Neuronal stem cell (in vitro differentiated cells): ENCODE data around the gene ALG1.

Source experiments
- DNase-seq: peaks from one replicate; pipeline ENCODE4 v3.0.0-alpha.2; 2013; ENCODE audit warnings: low spot score
- H2AFZ ChIP-seq: one replicate; pipeline ENCODE4 v1.6.1; 2013; ENCODE audit warnings: mild to moderate bottlenecking, low read length, inconsistent platforms
- H2AK5ac ChIP-seq: 2 replicates; pipeline ENCODE4 v1.6.1; 2013; ENCODE audit warnings: low read depth, mild to moderate bottlenecking, inconsistent platforms, low read length, moderate library complexity, mixed read lengths
- H2BK120ac ChIP-seq: 2 replicates; pipeline ENCODE4 v1.6.1; 2013; ENCODE audit warnings: low read depth, mild to moderate bottlenecking, inconsistent platforms, low read length, moderate library complexity, mixed read lengths
- H2BK12ac ChIP-seq: one replicate; pipeline ENCODE4 v1.6.1; 2013; ENCODE audit warnings: low read length, inconsistent platforms
- H2BK15ac ChIP-seq: 2 replicates; pipeline ENCODE4 v1.6.1; 2013; ENCODE audit warnings: mild to moderate bottlenecking, low read length, inconsistent platforms, mixed read lengths
- H2BK5ac ChIP-seq: one replicate; pipeline ENCODE4 v1.6.1; 2013; ENCODE audit warnings: inconsistent platforms, mild to moderate bottlenecking, low read length, moderate library complexity
- H3K14ac ChIP-seq: one replicate; pipeline ENCODE4 v1.6.1; 2013; ENCODE audit warnings: low read length, inconsistent platforms
- H3K18ac ChIP-seq: 2 replicates; pipeline ENCODE4 v1.6.1; 2013; ENCODE audit warnings: low read length, inconsistent platforms
- H3K23ac ChIP-seq: 2 replicates; pipeline ENCODE4 v1.6.1; 2013; ENCODE audit warnings: low read depth, mild to moderate bottlenecking, mixed read lengths, low read length, inconsistent platforms; ENCODE audit not compliant: poor library complexity
- H3K27ac ChIP-seq: replicated peaks from 3 replicates; pipeline ENCODE4 v1.5.1; 2013; ENCODE audit warnings: low read length, inconsistent platforms
- H3K27me3 ChIP-seq, 3 experiments: 2 replicates each; pipeline ENCODE4 v1.6.1; 2013; ENCODE audit warnings: low read length in 3 of 3, mild to moderate bottlenecking in 2 of 3, inconsistent platforms in 1 of 3, low read depth in 1 of 3, mixed read lengths in 1 of 3, moderate library complexity in 1 of 3; ENCODE audit not compliant: control insufficient read depth in 3 of 3, insufficient read depth in 3 of 3
- H3K36me3 ChIP-seq, 2 donors: replicated peaks in 1 of 2; 2 replicates each; pipeline ENCODE4 v1.6.1; 2013; ENCODE audit warnings: low read length in 2 of 2; ENCODE audit not compliant: control insufficient read depth in 2 of 2, insufficient read depth in 2 of 2
- H3K4ac ChIP-seq: 2 replicates; pipeline ENCODE4 v1.6.1; 2013; ENCODE audit warnings: inconsistent platforms, mild to moderate bottlenecking, low read length, moderate library complexity
- H3K4me1 ChIP-seq, 2 donors: 1 replicate in 1 of 2; 2 replicates in 1 of 2; pipeline ENCODE4 v1.6.1; 2013; ENCODE audit warnings: low read length in 2 of 2, low read depth in 1 of 2; ENCODE audit not compliant: control insufficient read depth in 2 of 2, insufficient read depth in 1 of 2
- H3K4me2 ChIP-seq: one replicate; pipeline ENCODE4 v1.6.1; 2013; ENCODE audit warnings: mild to moderate bottlenecking, low read length, inconsistent platforms; ENCODE audit not compliant: insufficient read depth, poor library complexity, severe bottlenecking
- H3K4me3 ChIP-seq, 2 donors: 2 replicates each; pipeline ENCODE4 v1.5.1; 2013; ENCODE audit warnings: low read length in 2 of 2, mild to moderate bottlenecking in 2 of 2, inconsistent platforms in 1 of 2, moderate library complexity in 1 of 2
- H3K79me1 ChIP-seq: one replicate; pipeline ENCODE4 v1.6.1; 2013; ENCODE audit warnings: low read depth, mild to moderate bottlenecking, inconsistent platforms, low read length, moderate library complexity
- H3K9ac ChIP-seq: one replicate; pipeline ENCODE4 v1.6.1; 2013; ENCODE audit warnings: mild to moderate bottlenecking, low read depth, low read length, inconsistent platforms; ENCODE audit not compliant: poor library complexity
- H3K9me3 ChIP-seq, 2 donors: replicated peaks in 1 of 2; 2 replicates each; pipeline versions ENCODE3 to v1.6.1; 2013; ENCODE audit warnings: low read length in 2 of 2, mild to moderate bottlenecking in 2 of 2, inconsistent platforms in 1 of 2, low read depth in 1 of 2, mixed read lengths in 1 of 2, moderate library complexity in 1 of 2; ENCODE audit not compliant: control insufficient read depth in 2 of 2, insufficient read depth in 1 of 2
- H4K8ac ChIP-seq: one replicate; pipeline ENCODE4 v1.6.1; 2013; ENCODE audit warnings: low read depth, mild to moderate bottlenecking, inconsistent platforms, low read length, moderate library complexity
- H4K91ac ChIP-seq: one replicate; pipeline ENCODE4 v1.6.1; 2013; ENCODE audit warnings: low read length, low read depth, mild to moderate bottlenecking, inconsistent platforms; ENCODE audit not compliant: poor library complexity
- WGBS, 2 donors: extraction: QIAGEN DNeasy Blood & Tissue Kit; methylation state at CpG; one replicate each; pipeline ENCODE4 v1.1.7; 2013; ENCODE audit warnings: missing lambda C conversion rate in 2 of 2, mixed read lengths in 1 of 2; ENCODE audit not compliant: insufficient read length in 2 of 2, insufficient replicate concordance in 1 of 2; ENCODE audit errors: extremely low coverage in 2 of 2; 5-methylcytosine and 5-hydroxymethylcytosine counted together

ALG1 gene

DNA sequence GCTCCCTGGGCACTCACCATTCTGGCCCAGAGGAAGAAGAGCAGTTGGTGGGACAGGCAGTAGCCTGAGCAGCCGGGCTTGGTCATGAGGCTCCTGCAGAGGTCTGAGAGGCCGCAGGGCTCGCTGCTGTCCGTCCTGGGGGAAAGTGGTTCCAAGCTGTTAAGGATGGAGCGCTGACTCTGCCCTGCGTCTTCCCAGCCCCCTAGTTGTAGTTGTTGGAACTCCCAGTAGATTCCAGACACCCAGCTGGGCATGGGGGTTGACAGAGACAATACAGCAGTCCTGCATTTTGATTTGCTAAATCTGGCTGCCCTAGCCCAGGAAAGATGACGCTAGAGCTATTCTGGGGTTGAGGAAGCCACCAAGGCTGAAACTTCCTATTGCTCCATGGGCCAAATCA is 13.2 kb upstream of the ALG1 start:
- no peak overlapping the region for H4K91ac ChIP-seq
- peak overlapping the region; percentile 31 for H3K18ac ChIP-seq
- H3K36me3 ChIP-seq: no peaks in the 10 kb centered on the region

DNA sequence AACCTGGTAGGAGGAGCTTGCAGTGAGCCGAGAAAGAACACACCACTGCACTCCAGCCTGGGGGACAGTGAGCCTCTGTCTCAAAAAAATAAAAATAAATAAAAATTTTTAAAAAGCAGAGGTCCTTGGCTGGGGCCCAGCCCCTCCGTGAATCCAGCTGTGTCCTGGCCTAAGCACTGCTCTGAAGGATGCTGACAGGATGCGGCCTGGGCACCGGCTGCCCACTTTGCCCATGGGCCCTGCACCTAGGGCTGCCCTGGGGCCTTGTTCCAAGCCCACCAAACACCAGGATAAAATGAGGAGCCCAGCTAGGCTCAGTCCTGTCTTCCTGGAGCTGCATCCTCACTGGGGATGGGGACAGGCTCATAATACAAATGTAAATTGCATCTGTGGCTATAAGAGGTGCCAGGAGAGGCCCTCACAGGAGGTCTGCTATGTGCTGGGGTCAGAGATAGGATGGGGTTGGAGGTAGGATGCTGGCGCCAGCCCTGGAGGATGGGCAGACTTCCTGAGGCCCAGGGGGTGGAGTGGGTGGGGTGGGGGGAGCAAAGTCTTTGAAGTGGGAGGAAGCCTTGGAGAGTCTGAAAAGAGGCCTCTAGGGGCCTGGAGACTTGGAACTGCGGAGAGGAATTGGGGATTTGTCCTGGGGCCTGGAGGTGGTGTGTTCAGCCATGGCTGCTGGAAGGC is 12.1 kb upstream of the ALG1 start:
- no peak for DNase-seq

More for the DNA sequence above, 13.2 kb upstream of the ALG1 start:
- WGBS, 2 donors: no CpG with 5 or more reads among the region's 7 CpGs
- Histone ChIP-seq H2BK5ac (peak overlapping the region; percentile 13), H2BK12ac (no peak overlapping the region), H4K8ac (no peak overlapping the region), H3K4me3 (no peak overlapping the region), H3K27ac (no peak overlapping the region), H3K14ac (no peak overlapping the region), H2AFZ (peak overlapping the region; percentile 43), H2AK5ac (peak overlapping the region; percentile 8), H3K27me3 (peaks cover 0 to 2% (median 0%) of the 10 kb centered on the region in 3 experiments), H3K79me1 (peaks cover 1% of the 10 kb centered on the region), H2BK120ac (no peak overlapping the region), H3K4me1 (peaks cover 2 to 8% of the 10 kb centered on the region in 2 donors), H3K23ac (no peak overlapping the region), H3K9me3 (peaks cover 0 to 2% of the 10 kb centered on the region in 2 donors), H3K4ac (no peak overlapping the region), H3K4me2 (no peak overlapping the region), H2BK15ac (peak overlapping the region; percentile 9), H3K9ac (no peak overlapping the region)
- peak; percentile 48 for DNase-seq

DNA sequence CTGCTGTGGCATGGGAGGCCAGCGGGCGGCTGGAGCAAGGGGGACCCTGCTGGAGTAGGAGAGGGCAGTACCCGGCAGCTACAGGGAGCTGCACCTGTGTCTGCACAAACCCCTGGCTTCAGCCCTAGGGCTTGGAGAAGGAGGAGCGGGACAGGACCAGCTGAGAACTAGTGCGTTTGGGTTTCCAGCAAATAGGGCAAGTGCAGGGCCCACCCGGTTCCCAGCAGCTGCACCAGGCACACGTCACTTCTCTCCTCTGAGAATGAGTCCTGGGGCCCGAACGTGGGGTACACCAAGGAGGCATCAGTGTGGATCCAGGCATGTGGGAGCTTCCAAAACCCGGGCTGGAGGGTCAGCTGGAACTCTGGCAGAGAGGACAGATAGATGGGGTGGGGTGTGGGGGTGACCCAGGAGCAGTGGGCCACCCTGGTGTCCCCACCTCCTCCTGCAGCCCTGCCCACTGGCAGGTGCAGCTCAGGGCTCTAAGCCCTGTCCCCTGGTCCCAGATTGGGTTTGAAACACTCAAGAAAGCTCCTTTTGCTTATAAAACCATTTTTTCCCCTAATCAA is 11.5 kb upstream of the ALG1 start:
- no CpG with 5 or more reads among the region's 10 CpGs for WGBS, 2 donors
- H3K79me1 ChIP-seq: peaks cover 1% of the 10 kb centered on the region
- no peaks in the 10 kb centered on the region for H3K36me3 ChIP-seq
- H3K4ac ChIP-seq: no peak overlapping the region
- no peak overlapping the region for H3K18ac ChIP-seq
- peak overlapping the region; percentile 71 for H2BK5ac ChIP-seq
- H3K23ac ChIP-seq: no peak overlapping the region
- H3K9me3 ChIP-seq: peaks cover 0 to 2% of the 10 kb centered on the region in 2 donors
- peaks cover 0 to 8% (median 2%) of the 10 kb centered on the region in 3 experiments for H3K27me3 ChIP-seq
- no peak overlapping the region for H3K14ac ChIP-seq
- no peak overlapping the region for H4K8ac ChIP-seq
- no peak overlapping the region for H2BK120ac ChIP-seq
- H2AFZ ChIP-seq: peak overlapping the region; percentile 21
- H4K91ac ChIP-seq: no peak overlapping the region
- H3K4me2 ChIP-seq: no peak overlapping the region
- H3K4me1 ChIP-seq: peaks cover 2 to 8% of the 10 kb centered on the region in 2 donors
- no peak for DNase-seq
- no peak overlapping the region for H2AK5ac ChIP-seq
- H2BK12ac ChIP-seq: no peak overlapping the region
- H2BK15ac ChIP-seq: no peak overlapping the region
- H3K9ac ChIP-seq: no peak overlapping the region
- no peak overlapping the region for H3K27ac ChIP-seq
- no peak overlapping the region for H3K4me3 ChIP-seq

More for the DNA sequence above, 12.1 kb upstream of the ALG1 start:
- Histone ChIP-seq H3K4me3 (no peak overlapping the region), H2BK5ac (peak overlapping the region; percentile 71), H2AFZ (peak overlapping the region; percentile 21), H3K4ac (no peak overlapping the region), H2BK12ac (no peak overlapping the region), H2BK15ac (no peak overlapping the region), H3K18ac (no peak overlapping the region), H4K8ac (no peak overlapping the region), H3K9ac (no peak overlapping the region), H3K79me1 (peaks cover 1% of the 10 kb centered on the region), H3K36me3 (no peaks in the 10 kb centered on the region), H3K27me3 (peaks cover 0 to 4% (median 2%) of the 10 kb centered on the region in 3 experiments), H4K91ac (no peak overlapping the region), H3K9me3 (peaks cover 0 to 2% of the 10 kb centered on the region in 2 donors), H2AK5ac (no peak overlapping the region), H3K4me2 (no peak overlapping the region), H2BK120ac (no peak overlapping the region), H3K4me1 (peaks cover 2 to 8% of the 10 kb centered on the region in 2 donors), H3K14ac (no peak overlapping the region), H3K27ac (no peak overlapping the region), H3K23ac (no peak overlapping the region)
- no CpG with 5 or more reads among the region's 6 CpGs for WGBS, 2 donors

DNA sequence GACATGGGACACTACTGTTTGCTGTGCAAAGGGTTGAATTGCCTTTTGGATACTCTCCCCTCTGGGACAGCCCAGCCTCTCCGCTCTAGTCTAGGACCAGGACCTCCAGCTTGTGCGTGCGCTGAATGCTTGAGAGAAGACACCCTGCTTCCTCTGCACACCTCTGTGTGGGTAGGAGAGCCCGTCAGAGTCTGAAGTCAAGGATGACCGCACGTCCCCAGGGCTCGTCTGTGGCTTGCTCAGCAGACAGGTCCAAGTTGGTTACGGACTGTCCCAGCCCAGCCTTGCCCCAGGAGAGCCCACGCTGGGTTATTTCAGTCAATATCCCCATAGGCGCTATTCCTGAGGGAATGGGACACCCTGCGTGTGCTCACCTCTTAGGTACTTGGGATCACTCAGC is 9.6 kb upstream of the ALG1 start:
- no peak overlapping the region for H3K18ac ChIP-seq
- no peak overlapping the region for H2BK12ac ChIP-seq
- H4K91ac ChIP-seq: no peak overlapping the region
- H3K23ac ChIP-seq: no peak overlapping the region
- H2BK120ac ChIP-seq: no peak overlapping the region
- peaks cover 0 to 24% (median 2%) of the 10 kb centered on the region in 3 experiments for H3K27me3 ChIP-seq
- H3K9ac ChIP-seq: no peak overlapping the region
- H3K4me1 ChIP-seq: peaks cover 5 to 8% of the 10 kb centered on the region in 2 donors
- no peak overlapping the region for H2AFZ ChIP-seq
- H2BK15ac ChIP-seq: no peak overlapping the region
- H3K9me3 ChIP-seq: no peaks in the 10 kb centered on the region
- H3K4me2 ChIP-seq: no peak overlapping the region
- no peak overlapping the region for H3K27ac ChIP-seq
- H3K79me1 ChIP-seq: peaks cover 1% of the 10 kb centered on the region
- H3K36me3 ChIP-seq: no peaks in the 10 kb centered on the region
- no peak overlapping the region for H2AK5ac ChIP-seq
- no peak overlapping the region for H3K4ac ChIP-seq
- no peak overlapping the region for H4K8ac ChIP-seq
- no peak for DNase-seq
- H3K4me3 ChIP-seq: no peak overlapping the region
- H3K14ac ChIP-seq: no peak overlapping the region
- WGBS, 2 donors: no CpG with 5 or more reads among the region's 11 CpGs
- no peak overlapping the region for H2BK5ac ChIP-seq
